ENCODE data around the gene PANK2.

Gene PANK2

GRCh38 chr20:3846378-3846739, 42.8 kb upstream of the PANK2 start:
- Histone ChIP-seq H3K79me2 (ENCODE audit: low read length) (peaks cover 34% of the 10 kb centered on the region), H3K27me3 (ENCODE audit: low read depth, low read length) (no peaks in the 10 kb centered on the region), H4K20me1 (ENCODE audit: insufficient read depth, low read length) (peaks cover 6% of the 10 kb centered on the region; the same call in 1 of the 2 replicates), H3K4me2 (ENCODE audit: low read length) (peak overlapping the region; percentile 82), H3K36me3 (replicated peaks; ENCODE audit: low read depth, low read length) (no peaks in the 10 kb centered on the region), H3K27ac (ENCODE audit: low read length) (peak overlapping the region; percentile 32), H2AFZ (ENCODE audit: low read depth, low read length) (peak overlapping the region; percentile 63), H3K4me1 (ENCODE audit: low read length) (peaks cover 10% of the 10 kb centered on the region), H3K9me3 (ENCODE audit: insufficient read depth, low read length) (no peaks in the 10 kb centered on the region), H3K9ac (ENCODE audit: low read length) (peak overlapping the region; percentile 86), H3K4me3 (ENCODE audit: low read length) (peak overlapping the region; percentile 88)
- TF ChIP-seq, protein P1, sequence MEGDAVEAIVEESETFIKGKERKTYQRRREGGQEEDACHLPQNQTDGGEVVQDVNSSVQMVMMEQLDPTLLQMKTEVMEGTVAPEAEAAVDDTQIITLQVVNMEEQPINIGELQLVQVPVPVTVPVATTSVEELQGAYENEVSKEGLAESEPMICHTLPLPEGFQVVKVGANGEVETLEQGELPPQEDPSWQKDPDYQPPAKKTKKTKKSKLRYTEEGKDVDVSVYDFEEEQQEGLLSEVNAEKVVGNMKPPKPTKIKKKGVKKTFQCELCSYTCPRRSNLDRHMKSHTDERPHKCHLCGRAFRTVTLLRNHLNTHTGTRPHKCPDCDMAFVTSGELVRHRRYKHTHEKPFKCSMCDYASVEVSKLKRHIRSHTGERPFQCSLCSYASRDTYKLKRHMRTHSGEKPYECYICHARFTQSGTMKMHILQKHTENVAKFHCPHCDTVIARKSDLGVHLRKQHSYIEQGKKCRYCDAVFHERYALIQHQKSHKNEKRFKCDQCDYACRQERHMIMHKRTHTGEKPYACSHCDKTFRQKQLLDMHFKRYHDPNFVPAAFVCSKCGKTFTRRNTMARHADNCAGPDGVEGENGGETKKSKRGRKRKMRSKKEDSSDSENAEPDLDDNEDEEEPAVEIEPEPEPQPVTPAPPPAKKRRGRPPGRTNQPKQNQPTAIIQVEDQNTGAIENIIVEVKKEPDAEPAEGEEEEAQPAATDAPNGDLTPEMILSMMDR (IDR thresholded peaks at IDR 0.05; ENCODE audit: low read depth, low read length), result no peak
- TF ChIP-seq EZH2phosphoT487 (IDR thresholded peaks at IDR 0.05; ENCODE audit: low read depth), result no peak

DNA sequence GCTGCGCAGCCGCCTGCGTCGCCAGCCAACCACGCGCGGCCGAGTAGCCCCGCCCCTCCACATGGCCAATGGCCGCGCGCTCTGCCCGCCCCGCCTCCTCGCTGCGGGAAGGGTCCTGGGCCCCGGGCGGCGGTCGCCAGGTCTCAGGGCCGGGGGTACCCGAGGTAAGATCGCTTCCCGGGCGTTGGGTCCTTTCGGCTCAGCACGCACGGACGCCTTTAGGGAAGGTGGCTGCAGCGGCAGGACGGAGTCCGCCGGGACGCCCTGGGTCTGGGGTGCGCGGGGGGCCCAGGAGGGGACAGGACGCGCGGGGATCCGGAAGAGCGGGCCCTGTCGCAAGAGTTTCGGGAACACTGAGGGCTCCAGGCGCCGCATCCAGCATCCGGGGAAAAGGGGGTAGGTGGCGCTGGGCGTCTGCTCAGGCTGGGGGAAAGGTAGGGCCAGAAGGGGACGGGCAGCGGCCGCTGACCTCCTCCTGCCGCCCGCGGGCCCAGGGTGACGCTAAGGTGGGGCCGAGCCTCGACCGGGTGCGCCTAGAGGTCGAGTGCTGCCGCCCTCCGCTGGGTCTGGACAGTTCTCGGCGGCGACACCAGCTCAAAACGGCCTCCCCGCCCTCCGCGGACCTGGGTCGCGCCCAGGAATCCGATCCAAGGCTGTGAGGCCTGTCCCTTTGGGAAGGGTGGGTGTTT, 42.3 kb upstream of the PANK2 start, which contains the start of gene MAVS:
TSS of gene MAVS (plus strand) at position 95 of the 689 bp plus-strand sequence. CDS start 7,791 bp downstream, outside the sequence.
- H3K4me3 ChIP-seq (ENCODE audit: low read length), result peak within 1 kb of the TSS; percentile 88
- TF ChIP-seq, protein P1 (IDR thresholded peaks at IDR 0.05; ENCODE audit: low read depth, low read length), result no peak
- no peak for TF ChIP-seq EZH2phosphoT487 (IDR thresholded peaks at IDR 0.05; ENCODE audit: low read depth)
- H2AFZ ChIP-seq (ENCODE audit: low read depth, low read length), result peak within 1 kb of the TSS; percentile 63
- H3K79me2 ChIP-seq (ENCODE audit: low read length), result peaks cover 34% of the 10 kb centered on the region
- H4K20me1 ChIP-seq (ENCODE audit: insufficient read depth, low read length), result peaks cover 6% of the 10 kb centered on the region; the same call in 1 of the 2 replicates
- peaks cover 10% of the 10 kb centered on the region for H3K4me1 ChIP-seq (ENCODE audit: low read length)
- H3K27me3 ChIP-seq (ENCODE audit: low read depth, low read length), result no peaks in the 10 kb centered on the region
- peak within 1 kb of the TSS; percentile 86 for H3K9ac ChIP-seq (ENCODE audit: low read length)
- H3K4me2 ChIP-seq (ENCODE audit: low read length), result peak within 1 kb of the TSS; percentile 87
- H3K27ac ChIP-seq (ENCODE audit: low read length), result peak within 1 kb of the TSS; percentile 32
- H3K36me3 ChIP-seq (replicated peaks; ENCODE audit: low read depth, low read length), result no peaks in the 10 kb centered on the region
- no peaks in the 10 kb centered on the region for H3K9me3 ChIP-seq (ENCODE audit: insufficient read depth, low read length)

DNA sequence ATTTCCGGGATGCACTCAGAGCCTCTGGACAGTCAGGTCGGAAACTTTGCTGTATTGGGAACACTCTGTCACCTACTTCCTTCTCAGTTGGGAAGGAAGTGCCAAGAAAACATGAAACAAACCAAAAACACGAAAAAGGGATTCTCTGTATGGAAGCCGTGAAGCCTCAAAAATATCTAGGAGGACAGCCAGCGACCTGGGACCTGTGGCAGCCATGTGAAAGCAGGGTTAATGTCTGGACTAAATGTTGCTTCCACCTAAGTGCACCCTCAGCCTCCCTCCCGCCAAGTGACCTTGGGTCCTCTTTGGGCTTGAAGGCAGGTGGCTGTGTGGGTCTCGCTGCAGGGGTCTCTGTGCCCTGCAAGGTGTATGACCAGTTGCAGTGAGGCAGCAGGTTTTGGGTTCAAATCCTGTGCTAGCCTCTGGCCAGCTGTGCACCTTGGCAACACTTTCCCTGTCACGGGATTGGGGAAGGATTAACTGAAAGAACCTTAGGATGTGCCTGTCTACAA, 41.7 kb upstream of the PANK2 start:
- Histone ChIP-seq H3K27ac (ENCODE audit: low read length) (peak overlapping the region; percentile 16), H2AFZ (ENCODE audit: low read depth, low read length) (0 out of 2 replicates have a peak overlapping the region, but pooled peaks have one; percentile 48), H3K79me2 (ENCODE audit: low read length) (peaks cover 38% of the 10 kb centered on the region)

DNA sequence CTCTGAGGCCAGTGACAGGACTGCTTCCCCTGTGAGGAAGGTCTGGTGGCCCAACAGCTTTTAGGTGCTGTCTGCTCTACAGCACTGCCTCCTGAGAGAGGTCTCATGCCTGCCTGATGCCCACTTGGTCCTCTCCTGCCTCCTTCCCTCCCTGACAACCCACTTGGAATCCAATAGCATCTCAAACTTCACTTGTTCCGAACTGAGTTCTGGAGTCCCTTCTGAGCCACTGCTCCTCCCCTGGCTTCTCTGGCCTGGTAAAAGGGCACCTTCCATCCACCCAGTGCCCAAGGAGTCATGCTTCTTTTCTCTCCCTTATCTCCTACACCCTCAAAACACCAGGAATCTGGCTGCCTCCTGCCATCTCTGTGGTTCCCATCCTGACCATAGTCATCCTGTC, 40.6 kb upstream of the PANK2 start:
- no peaks in the 10 kb centered on the region for H3K27me3 ChIP-seq (ENCODE audit: low read depth, low read length)
- peaks cover 8% of the 10 kb centered on the region for H4K20me1 ChIP-seq (ENCODE audit: insufficient read depth, low read length)
- TF ChIP-seq EZH2phosphoT487 (IDR thresholded peaks at IDR 0.05; ENCODE audit: low read depth), result no peak
- TF ChIP-seq, protein P1 (IDR thresholded peaks at IDR 0.05; ENCODE audit: low read depth, low read length), result no peak
- peaks cover 10% of the 10 kb centered on the region for H3K4me1 ChIP-seq (ENCODE audit: low read length)
- no peak overlapping the region for H2AFZ ChIP-seq (ENCODE audit: low read depth, low read length)
- H3K4me2 ChIP-seq (ENCODE audit: low read length), result no peak overlapping the region
- no peak overlapping the region for H3K9ac ChIP-seq (ENCODE audit: low read length)
- H3K79me2 ChIP-seq (ENCODE audit: low read length), result peaks cover 38% of the 10 kb centered on the region
- H3K4me3 ChIP-seq (ENCODE audit: low read length), result no peak overlapping the region
- H3K9me3 ChIP-seq (ENCODE audit: insufficient read depth, low read length), result no peaks in the 10 kb centered on the region
- no peak overlapping the region for H3K27ac ChIP-seq (ENCODE audit: low read length)
- H3K36me3 ChIP-seq (replicated peaks; ENCODE audit: low read depth, low read length), result no peaks in the 10 kb centered on the region

More for the DNA sequence above, 41.7 kb upstream of the PANK2 start:
- peaks cover 8% of the 10 kb centered on the region for H4K20me1 ChIP-seq (ENCODE audit: insufficient read depth, low read length)
- H3K9ac ChIP-seq (ENCODE audit: low read length), result peak overlapping the region; percentile 86
- H3K4me2 ChIP-seq (ENCODE audit: low read length), result peak overlapping the region; percentile 87
- H3K27me3 ChIP-seq (ENCODE audit: low read depth, low read length), result no peaks in the 10 kb centered on the region
- no peaks in the 10 kb centered on the region for H3K36me3 ChIP-seq (replicated peaks; ENCODE audit: low read depth, low read length)
- H3K4me1 ChIP-seq (ENCODE audit: low read length), result peaks cover 10% of the 10 kb centered on the region
- H3K9me3 ChIP-seq (ENCODE audit: insufficient read depth, low read length), result no peaks in the 10 kb centered on the region
- peak overlapping the region; percentile 88 for H3K4me3 ChIP-seq (ENCODE audit: low read length)
- no peak for TF ChIP-seq EZH2phosphoT487 (IDR thresholded peaks at IDR 0.05; ENCODE audit: low read depth)
- TF ChIP-seq, protein P1 (IDR thresholded peaks at IDR 0.05; ENCODE audit: low read depth, low read length), result no peak
